ENCODE results near the gene CFAP53. TPM values are rescaled to one million over a fixed set of nuclear protein-coding genes. Genes with fewer than 3 reads are reported as not detected.
"Not testable (repeated sequence)": the region's sequence is repeated elsewhere in the genome, so short reads cannot be mapped to it uniquely, and the experiment has no call there.

CFAP53 gene
- total and polyA plus RNA-seq, 8 donors, result 0.25 to 1.5 (median 0.39) TPM

DNA sequence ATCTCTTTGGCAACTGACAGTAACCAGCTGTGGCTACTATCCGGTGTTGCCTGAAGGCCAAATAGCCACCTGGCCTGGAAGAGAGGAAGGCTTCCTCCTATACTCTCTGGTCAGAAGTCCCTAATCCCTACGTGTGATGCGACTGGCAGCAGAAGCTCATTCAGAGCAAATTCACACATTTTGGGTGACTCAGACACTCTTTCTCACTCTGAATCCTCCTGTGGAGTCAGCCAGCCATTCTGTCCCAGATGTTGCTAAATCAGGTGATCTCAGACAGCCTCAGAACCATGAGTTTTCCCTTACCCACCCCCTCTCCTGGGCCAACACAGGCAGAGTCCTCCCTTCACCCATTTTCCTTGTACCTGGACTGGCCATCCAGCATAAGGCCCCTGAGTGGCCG, 34.7 kb downstream of the CFAP53 start:
- Histone ChIP-seq H3K4me3 (no peak overlapping the region), H3K27me3 (no peaks in the 10 kb centered on the region), H3K36me3 (no peaks in the 10 kb centered on the region), H3K4me1 (no peaks in the 10 kb centered on the region), H3K9me3 (no peaks in the 10 kb centered on the region), H3K27ac (no peak overlapping the region)
- ATAC-seq, result no peak
- intact Hi-C loops (cut with DNase I), result no loop called here
- no peak for FAIRE-seq
- 72 to 90% methylated on average over 4 of the region's 4 CpGs for WGBS, 2 donors
- TF ChIP-seq, protein P1, sequence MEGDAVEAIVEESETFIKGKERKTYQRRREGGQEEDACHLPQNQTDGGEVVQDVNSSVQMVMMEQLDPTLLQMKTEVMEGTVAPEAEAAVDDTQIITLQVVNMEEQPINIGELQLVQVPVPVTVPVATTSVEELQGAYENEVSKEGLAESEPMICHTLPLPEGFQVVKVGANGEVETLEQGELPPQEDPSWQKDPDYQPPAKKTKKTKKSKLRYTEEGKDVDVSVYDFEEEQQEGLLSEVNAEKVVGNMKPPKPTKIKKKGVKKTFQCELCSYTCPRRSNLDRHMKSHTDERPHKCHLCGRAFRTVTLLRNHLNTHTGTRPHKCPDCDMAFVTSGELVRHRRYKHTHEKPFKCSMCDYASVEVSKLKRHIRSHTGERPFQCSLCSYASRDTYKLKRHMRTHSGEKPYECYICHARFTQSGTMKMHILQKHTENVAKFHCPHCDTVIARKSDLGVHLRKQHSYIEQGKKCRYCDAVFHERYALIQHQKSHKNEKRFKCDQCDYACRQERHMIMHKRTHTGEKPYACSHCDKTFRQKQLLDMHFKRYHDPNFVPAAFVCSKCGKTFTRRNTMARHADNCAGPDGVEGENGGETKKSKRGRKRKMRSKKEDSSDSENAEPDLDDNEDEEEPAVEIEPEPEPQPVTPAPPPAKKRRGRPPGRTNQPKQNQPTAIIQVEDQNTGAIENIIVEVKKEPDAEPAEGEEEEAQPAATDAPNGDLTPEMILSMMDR (IDR thresholded peaks at IDR 0.05), result no peak
- DNase-seq, result no peak

DNA sequence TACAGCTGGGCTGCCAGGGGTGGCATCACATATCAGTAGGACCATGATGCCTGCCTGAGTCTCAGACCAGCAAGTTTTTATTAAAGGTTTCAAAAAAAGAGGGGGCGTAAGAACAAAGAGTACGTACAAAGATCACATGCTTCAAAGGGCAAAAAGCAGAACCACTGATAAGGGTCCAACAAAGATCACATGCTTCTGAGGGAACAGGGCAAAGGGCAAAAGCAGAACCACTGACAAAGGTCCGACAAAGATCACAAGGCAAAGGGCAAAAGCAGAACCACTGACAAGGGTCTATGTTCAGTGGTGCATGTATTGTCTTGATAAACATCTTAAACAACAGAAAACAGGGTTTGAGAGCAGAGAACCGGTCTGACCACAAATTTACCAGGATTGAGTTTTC, 46.0 kb downstream of the CFAP53 start:
- FAIRE-seq; H3K27ac ChIP-seq; H3K36me3 ChIP-seq; H3K27me3 ChIP-seq; DNase-seq; ATAC-seq; intact Hi-C loops (cut with DNase I); H3K9me3 ChIP-seq; H3K4me1 ChIP-seq; H3K4me3 ChIP-seq: not testable (repeated sequence)
- 83 to 90% methylated on average over 4 of the region's 4 CpGs for WGBS, 2 donors

DNA sequence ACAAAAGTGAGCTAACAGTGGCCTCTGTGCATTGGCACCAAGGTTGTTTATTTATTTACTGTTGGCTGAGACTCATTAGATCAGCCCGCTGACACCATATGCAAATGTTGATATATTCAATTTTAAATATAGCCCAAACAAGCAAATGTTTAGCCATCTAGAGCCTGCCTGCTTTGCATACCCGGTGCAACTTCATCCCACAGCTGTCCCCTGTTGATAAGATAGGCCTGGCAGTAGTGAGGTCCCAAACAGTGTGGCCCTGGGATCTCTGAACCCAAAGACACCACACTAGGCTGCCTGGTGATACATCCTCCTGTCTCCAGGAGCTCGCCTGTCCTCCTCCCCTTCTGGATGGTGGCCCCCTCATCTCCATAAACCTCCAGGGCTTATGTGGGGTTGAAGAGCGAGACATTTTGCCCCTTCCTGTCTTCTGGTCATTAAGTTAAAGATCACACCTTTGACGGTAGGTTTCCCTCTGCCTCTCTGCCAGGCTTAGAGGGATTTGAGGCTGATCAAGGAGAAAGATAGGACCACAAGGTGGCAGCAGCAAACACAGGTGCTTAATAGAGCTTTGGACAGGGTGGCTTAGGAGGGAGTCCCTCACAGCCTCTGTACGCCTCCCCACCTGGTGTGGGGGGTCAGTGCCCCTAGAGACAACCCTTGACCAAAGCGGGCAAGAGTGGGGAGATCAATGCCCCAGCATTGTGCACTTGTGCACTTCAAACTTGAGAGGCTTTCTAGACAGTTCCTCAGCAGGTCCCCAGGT, 47.7 kb downstream of the CFAP53 start:
- Histone ChIP-seq H3K4me1 (no peaks in the 10 kb centered on the region), H3K4me3 (no peak overlapping the region), H3K27ac (no peak overlapping the region), H3K27me3 (no peaks in the 10 kb centered on the region), H3K36me3 (no peaks in the 10 kb centered on the region), H3K9me3 (no peaks in the 10 kb centered on the region)
- DNase-seq (peak in 3 of 6 donors; percentile 21 to 54 (median 23)), ATAC-seq (peak in 3 of 4 donors; percentile 78 to 85 (median 80)), FAIRE-seq (no peak)
- TF ChIP-seq, protein P1 (IDR thresholded peaks at IDR 0.05), result no peak
- WGBS, 2 donors, result 47 to 57% methylated on average over 7 of the region's 7 CpGs
- intact Hi-C loops (cut with DNase I), result loop anchor here in 2 of 3 donors (5.0 to 10.0 kb wide), 3 partner anchors 136 to 216 kb away; no protein-coding TSS in a partner anchor

DNA sequence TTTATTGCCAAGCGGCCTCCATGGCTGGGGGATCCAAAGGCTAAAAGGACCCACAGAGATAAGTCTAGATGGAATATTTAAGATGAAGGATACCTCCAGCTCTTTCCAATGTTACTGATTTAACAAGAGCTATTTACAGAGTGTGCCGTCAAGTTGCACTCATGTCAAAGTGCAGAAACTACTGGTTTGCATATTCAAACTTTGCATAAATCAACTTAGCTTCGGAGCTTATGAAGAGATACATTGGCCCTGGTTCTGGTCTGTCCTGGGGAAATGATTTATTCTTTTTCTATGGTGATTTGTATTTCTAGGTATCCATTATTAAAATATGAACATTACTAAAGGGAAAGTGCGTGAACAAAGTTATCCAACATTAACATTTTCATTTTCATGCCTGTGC, 57.0 kb downstream of the CFAP53 start:
- ATAC-seq, result no peak
- TF ChIP-seq, protein P1 (IDR thresholded peaks at IDR 0.05), result no peak
- Histone ChIP-seq H3K9me3 (no peaks in the 10 kb centered on the region), H3K27me3 (no peaks in the 10 kb centered on the region), H3K4me1 (no peaks in the 10 kb centered on the region), H3K27ac (no peak overlapping the region), H3K36me3 (no peaks in the 10 kb centered on the region), H3K4me3 (no peak overlapping the region)
- no peak for DNase-seq
- intact Hi-C loops (cut with DNase I), result loop anchor here in 1 of 3 donors (10.0 kb wide), 2 partner anchors 155 to 205 kb away; no protein-coding TSS in a partner anchor
- WGBS, 2 donors, result 86 to 88% methylated on average over 4 of the region's 4 CpGs
- FAIRE-seq, result no peak

DNA sequence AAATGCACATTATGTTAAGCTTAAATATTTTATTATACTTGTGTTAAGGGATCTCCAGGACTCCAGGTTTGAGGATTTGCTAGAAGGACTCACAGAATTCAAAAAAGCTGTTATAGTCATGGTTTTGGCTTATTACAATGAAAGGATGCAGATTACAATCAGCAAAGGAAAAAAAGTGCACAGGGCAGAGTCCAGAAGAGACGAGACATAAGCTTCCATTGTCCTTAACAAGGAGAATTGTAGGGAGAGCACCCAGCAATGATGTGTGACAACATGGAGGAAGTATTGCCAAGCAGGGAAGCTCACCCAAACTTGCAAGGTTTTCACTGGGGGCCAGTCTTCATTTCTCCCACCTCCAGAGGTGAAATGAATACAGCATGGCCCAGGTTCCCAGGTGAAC, 58.6 kb downstream of the CFAP53 start:
- 47 to 80% methylated on average over 1 of the region's 1 CpG for WGBS, 2 donors
- DNase-seq (no peak), FAIRE-seq (no peak), ATAC-seq (no peak)
- Histone ChIP-seq H3K36me3 (no peaks in the 10 kb centered on the region), H3K27ac (no peak overlapping the region), H3K4me3 (no peak overlapping the region), H3K9me3 (no peaks in the 10 kb centered on the region), H3K27me3 (no peaks in the 10 kb centered on the region), H3K4me1 (no peaks in the 10 kb centered on the region)
- TF ChIP-seq, protein P1 (IDR thresholded peaks at IDR 0.05), result no peak
- intact Hi-C loops (cut with DNase I), result loop anchor here in 1 of 3 donors (10.0 kb wide), 2 partner anchors 153 to 203 kb away; no protein-coding TSS in a partner anchor
